Bronchus fibroblast of lung (primary cell): ENCODE data around the gene DYNLL1. TPM values are rescaled to one million over a fixed set of nuclear protein-coding genes. Genes with fewer than 3 reads are reported as not detected.

Experiments used
- total RNA-seq: library from RNA; depleted of rRNA; stranded (reverse); fragments of >200 nt; gene quantifications from 2 replicates; pipeline ENCODE4 v1.2.3, GENCODE V29; 2015

DYNLL1 gene
- total RNA-seq: 357 and 400 TPM in 2 replicates

GRCh38 chr12:120495731-120496412 lies at the start of gene DYNLL1:
Gene DYNLL1 (plus strand): TSS chr12:120496113. CDS start chr12:120496422, 309 bp downstream.

GRCh38 chr12:120469450-120470149 lies 26.3 kb upstream of the DYNLL1 start, which contains the start of gene SRSF9:
Gene SRSF9 (minus strand): TSS chr12:120469748. CDS start chr12:120469609, 139 bp downstream.

DNA sequence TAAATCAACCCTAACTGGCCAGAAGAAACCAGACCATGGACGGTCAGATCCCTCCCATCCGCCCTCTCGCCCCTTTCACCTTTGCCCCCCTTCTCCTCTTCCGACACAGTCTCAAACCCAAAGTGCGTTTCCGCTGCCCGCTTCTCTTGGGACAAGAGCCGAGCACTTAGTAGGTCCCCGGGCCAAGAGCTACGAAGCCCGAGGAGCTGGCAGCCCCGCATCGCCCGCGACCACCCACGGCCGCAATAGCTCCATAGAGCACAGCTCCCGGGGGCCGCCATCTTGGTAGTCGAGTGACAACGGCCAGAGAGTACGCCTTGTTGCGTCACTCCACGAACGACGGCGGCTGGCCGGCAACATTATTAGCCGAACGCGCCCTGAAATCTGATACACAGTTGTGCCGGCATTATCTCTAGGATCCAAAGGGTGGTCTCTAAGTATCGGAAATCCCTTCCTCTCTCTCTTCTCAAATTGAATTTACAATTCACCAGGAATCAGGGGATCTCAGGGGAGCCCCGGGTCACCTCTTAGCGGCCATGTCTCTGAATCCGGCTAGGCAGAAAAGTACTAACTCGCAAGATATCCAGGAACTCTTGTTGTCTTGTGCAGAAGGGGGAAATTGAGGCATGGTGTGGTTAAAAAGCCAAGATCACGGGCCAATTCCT lies 33.1 kb downstream of the DYNLL1 start, which contains the start of gene COQ5:
TSS of gene COQ5 (minus strand) at position 298 of the 665 bp plus-strand sequence. CDS start at position 281, 17 bp downstream.

DNA sequence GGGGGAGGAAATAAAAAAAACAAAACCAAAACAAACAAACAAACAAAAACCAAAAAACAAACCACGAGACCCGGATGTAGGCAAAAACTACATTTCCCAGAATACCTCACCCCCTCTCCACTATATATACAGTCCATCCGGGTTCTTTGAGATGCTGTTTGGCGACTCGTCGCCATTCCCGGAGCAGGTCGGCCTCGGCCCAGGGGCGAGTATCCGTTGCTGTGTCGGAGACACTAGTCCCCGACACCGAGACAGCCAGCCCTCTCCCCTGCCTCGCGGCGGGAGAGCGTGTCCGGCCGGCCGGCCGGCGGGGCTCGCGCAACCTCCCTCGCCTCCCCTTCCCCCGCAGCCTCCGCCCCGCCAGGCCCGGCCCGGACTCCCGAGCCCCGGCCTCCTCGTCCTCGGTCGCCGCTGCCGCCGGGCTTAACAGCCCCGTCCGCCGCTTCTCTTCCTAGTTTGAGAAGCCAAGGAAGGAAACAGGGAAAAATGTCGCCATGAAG lies 38.3 kb downstream of the DYNLL1 start, which contains the start of gene RNF10:
TSS of gene RNF10 (plus strand) at position 154 of the 500 bp plus-strand sequence. CDS start 456 bp downstream, outside the sequence.

Other genes with a start within 250 kb of the DYNLL1 start
- gene PXN, start 230.4 kb upstream of the DYNLL1 start, total RNA-seq: 72.0 and 74.5 TPM in 2 replicates
- gene RNU4-2, start 204.2 kb upstream of the DYNLL1 start, total RNA-seq: under 0.01 TPM in 2 replicates
- under 0.01 TPM in 2 replicates for gene RNU4-1, start 202.9 kb upstream of the DYNLL1 start, total RNA-seq
- 0.59 and 1.5 TPM in 2 replicates for gene SIRT4, start 193.8 kb upstream of the DYNLL1 start, total RNA-seq
- not detected in 2 replicates for gene PLA2G1B, start 168.3 kb upstream of the DYNLL1 start, total RNA-seq
- gene MSI1, start 126.9 kb upstream of the DYNLL1 start, total RNA-seq: 0.17 and 0.30 TPM in 2 replicates
- gene COX6A1, start 58.0 kb upstream of the DYNLL1 start, total RNA-seq: 821 and 928 TPM in 2 replicates
- gene TRIAP1, start 49.7 kb upstream of the DYNLL1 start, total RNA-seq: 27.8 and 34.6 TPM in 2 replicates
- gene GATC, start 49.7 kb upstream of the DYNLL1 start, total RNA-seq: 16.1 and 18.3 TPM in 2 replicates
- 97.1 and 100 TPM in 2 replicates for gene SRSF9, start 26.4 kb upstream of the DYNLL1 start, total RNA-seq
- gene COQ5, start 33.0 kb downstream of the DYNLL1 start, total RNA-seq: 27.1 and 27.6 TPM in 2 replicates
- 74.3 and 86.5 TPM in 2 replicates for gene RNF10, start 38.2 kb downstream of the DYNLL1 start, total RNA-seq
- 49.4 and 54.8 TPM in 2 replicates for gene POP5, start 85.3 kb downstream of the DYNLL1 start, total RNA-seq
- gene CABP1, start 144.5 kb downstream of the DYNLL1 start, total RNA-seq: under 0.01 TPM in 1 of 2 replicates, not detected in the other
- 64.1 and 67.8 TPM in 2 replicates for gene MLEC, start 191.0 kb downstream of the DYNLL1 start, total RNA-seq
- gene UNC119B, start 214.3 kb downstream of the DYNLL1 start, total RNA-seq: 13.4 and 13.8 TPM in 2 replicates
- 12.4 and 13.8 TPM in 2 replicates for gene ACADS, start 229.7 kb downstream of the DYNLL1 start, total RNA-seq